ENCODE measurements around the gene OPN4. TPM values are rescaled to one million over a fixed set of nuclear protein-coding genes. Genes with fewer than 3 reads are reported as not detected.

The OPN4 gene
- total RNA-seq, 1 donor, result not detected

DNA sequence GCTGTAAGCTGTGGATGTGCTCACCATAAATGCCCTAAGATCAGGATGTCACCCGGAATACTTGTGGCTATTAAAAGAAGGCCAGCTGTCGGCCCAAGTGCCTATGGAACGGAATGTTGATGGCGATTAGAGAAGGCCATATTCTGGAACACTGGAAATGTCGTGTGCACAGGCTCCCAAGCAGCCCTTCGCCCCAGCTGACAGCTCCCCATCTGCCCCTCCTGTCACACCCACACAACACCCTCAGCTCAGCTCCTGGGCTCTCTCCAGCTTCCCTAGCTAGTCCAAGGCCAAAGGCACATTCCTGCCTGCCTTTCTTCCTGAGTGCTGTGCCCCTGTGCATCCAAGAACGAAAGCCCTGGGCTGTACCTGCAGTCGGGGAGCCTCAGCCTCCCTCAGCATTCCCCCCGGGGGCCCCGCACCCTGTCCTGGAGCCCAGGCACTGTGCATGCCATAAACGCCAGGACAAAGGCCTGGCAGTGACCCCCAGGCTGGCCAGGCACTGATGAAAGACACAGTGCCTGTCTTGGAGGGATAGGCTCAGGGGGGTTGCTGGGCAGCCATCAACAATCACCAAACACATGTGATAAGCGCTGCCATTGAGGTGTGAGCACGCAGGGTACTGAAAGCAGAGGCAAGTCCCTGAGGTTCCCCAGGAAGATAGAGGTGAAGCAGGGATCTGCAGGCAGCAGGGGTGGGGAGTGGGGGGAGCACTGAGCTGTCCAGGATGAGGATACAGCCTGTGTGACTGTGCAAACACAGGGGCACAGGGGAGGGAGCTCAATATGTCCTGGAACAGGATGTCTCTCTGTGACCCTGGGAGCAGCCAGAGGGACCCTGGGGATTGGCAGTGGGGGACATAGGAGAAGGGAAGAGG, 10.2 kb downstream of the OPN4 start:
- Histone ChIP-seq H3K27me3 (ENCODE audit: insufficient read depth, low read length) (no peaks in the 10 kb centered on the region), H3K4me3 (ENCODE audit: low read length) (no peak overlapping the region), H3K4me1 (ENCODE audit: insufficient read depth, low read length) (no peaks in the 10 kb centered on the region), H3K9me3 (ENCODE audit: low read depth, low read length) (no peaks in the 10 kb centered on the region)

DNA sequence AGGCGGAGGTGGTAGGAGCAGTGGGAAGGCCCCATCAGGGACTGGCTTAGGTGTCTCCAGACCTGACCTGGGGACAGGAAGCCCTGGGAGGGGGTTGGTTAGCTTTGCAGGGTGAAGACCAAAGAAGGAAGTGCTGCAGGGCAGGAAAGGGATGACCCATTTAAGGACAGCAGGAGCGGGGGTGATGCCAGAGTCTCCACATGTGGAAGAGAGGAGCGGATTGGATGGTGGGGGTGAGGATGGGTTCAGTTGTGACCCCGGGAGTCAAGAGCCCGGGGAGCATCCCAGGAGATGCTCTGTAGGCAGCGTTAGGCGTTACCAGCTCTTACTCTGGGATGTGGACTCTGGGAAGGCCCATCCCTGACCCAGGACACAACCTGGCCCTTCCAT, 10.9 kb downstream of the OPN4 start:
- H3K9me3 ChIP-seq (ENCODE audit: low read depth, low read length), result no peaks in the 10 kb centered on the region
- H3K4me3 ChIP-seq (ENCODE audit: low read length), result no peak overlapping the region
- no peaks in the 10 kb centered on the region for H3K4me1 ChIP-seq (ENCODE audit: insufficient read depth, low read length)
- H3K27me3 ChIP-seq (ENCODE audit: insufficient read depth, low read length), result no peaks in the 10 kb centered on the region

- Histone ChIP-seq H3K4me3 (ENCODE audit: low read length) (no peak overlapping the region), H3K9me3 (ENCODE audit: low read depth, low read length) (no peaks in the 10 kb centered on the region), H3K27me3 (ENCODE audit: insufficient read depth, low read length) (no peaks in the 10 kb centered on the region), H3K4me1 (ENCODE audit: insufficient read depth, low read length) (no peaks in the 10 kb centered on the region)
Measured at GRCh38 chr10:86665868-86666267, 11.5 kb downstream of the OPN4 start.

- no peaks in the 10 kb centered on the region for H3K9me3 ChIP-seq (ENCODE audit: low read depth, low read length)
- no peak overlapping the region for H3K4me3 ChIP-seq (ENCODE audit: low read length)
- H3K27me3 ChIP-seq (ENCODE audit: insufficient read depth, low read length), result no peaks in the 10 kb centered on the region
- no peaks in the 10 kb centered on the region for H3K4me1 ChIP-seq (ENCODE audit: insufficient read depth, low read length)
Measured at GRCh38 chr10:86666538-86666937, 12.2 kb downstream of the OPN4 start.

- Histone ChIP-seq H3K27me3 (ENCODE audit: insufficient read depth, low read length) (no peaks in the 10 kb centered on the region), H3K4me1 (ENCODE audit: insufficient read depth, low read length) (no peaks in the 10 kb centered on the region), H3K4me3 (ENCODE audit: low read length) (no peak overlapping the region), H3K9me3 (ENCODE audit: low read depth, low read length) (no peaks in the 10 kb centered on the region)
Measured at GRCh38 chr10:86667421-86668181, 13.3 kb downstream of the OPN4 start.

DNA sequence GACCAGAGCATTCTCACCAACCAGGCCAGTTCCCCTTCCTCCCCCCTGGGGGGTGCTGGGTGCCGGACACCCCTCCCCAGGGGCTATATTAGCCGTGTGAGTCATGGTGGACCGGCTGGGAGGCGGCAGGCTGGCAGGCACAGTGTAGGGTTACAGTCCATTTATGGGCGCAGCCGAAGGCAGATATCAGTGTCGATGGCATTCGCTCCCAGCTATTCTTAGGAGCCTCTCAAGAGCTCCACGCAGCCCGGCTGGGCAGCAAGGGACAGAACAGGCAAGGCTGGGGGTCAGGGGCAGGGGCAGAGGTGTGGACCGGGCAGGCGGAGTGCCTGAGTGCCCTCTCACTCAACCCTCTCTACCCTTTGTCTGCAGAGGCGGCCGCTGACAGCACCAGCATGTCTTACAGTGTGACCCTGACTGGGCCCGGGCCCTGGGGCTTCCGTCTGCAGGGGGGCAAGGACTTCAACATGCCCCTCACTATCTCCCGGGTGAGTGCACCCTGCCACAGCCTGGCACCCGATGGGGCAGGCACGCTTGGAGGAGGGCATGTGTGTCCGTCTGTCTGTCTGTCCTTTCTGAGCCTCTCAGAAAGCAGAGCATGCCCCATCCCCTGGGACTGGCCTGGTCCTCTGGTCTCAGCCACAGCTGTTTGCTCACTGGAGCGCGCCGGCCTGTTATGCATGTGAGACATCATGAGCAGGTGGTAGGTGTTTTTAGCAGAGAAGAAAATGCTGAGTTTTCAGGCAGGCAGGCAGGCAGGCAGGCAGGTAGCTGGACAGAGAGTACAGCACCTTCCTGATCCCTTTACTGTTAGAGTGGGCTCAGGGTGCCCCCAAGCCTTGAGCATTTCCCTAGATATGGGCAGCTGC, 14.2 kb downstream of the OPN4 start, which contains the start of gene LDB3:
Gene LDB3, plus strand, starts transcription at position 215 of the 869 bp plus-strand sequence. Its CDS starts 181 bp downstream, at position 396.
- no peaks in the 10 kb centered on the region for H3K27me3 ChIP-seq (ENCODE audit: insufficient read depth, low read length)
- no peak within 1 kb of the TSS for H3K4me3 ChIP-seq (ENCODE audit: low read length)
- no peaks in the 10 kb centered on the region for H3K9me3 ChIP-seq (ENCODE audit: low read depth, low read length)

GRCh38 chr10:86670290-86670811, 16.0 kb downstream of the OPN4 start:
- no peaks in the 10 kb centered on the region for H3K9me3 ChIP-seq (ENCODE audit: low read depth, low read length)
- no peak overlapping the region for H3K4me3 ChIP-seq (ENCODE audit: low read length)
- H3K27me3 ChIP-seq (ENCODE audit: insufficient read depth, low read length), result no peaks in the 10 kb centered on the region
- H3K4me1 ChIP-seq (ENCODE audit: insufficient read depth, low read length), result no peaks in the 10 kb centered on the region

More for the DNA sequence above, 14.2 kb downstream of the OPN4 start, which contains the start of gene LDB3:
- H3K4me1 ChIP-seq (ENCODE audit: insufficient read depth, low read length), result no peaks in the 10 kb centered on the region

- Histone ChIP-seq H3K4me3 (ENCODE audit: low read length) (no peak overlapping the region), H3K27me3 (ENCODE audit: insufficient read depth, low read length) (no peaks in the 10 kb centered on the region), H3K9me3 (ENCODE audit: low read depth, low read length) (no peaks in the 10 kb centered on the region), H3K4me1 (ENCODE audit: insufficient read depth, low read length) (no peaks in the 10 kb centered on the region)
Measured at GRCh38 chr10:86670876-86671275, 16.5 kb downstream of the OPN4 start.

DNA sequence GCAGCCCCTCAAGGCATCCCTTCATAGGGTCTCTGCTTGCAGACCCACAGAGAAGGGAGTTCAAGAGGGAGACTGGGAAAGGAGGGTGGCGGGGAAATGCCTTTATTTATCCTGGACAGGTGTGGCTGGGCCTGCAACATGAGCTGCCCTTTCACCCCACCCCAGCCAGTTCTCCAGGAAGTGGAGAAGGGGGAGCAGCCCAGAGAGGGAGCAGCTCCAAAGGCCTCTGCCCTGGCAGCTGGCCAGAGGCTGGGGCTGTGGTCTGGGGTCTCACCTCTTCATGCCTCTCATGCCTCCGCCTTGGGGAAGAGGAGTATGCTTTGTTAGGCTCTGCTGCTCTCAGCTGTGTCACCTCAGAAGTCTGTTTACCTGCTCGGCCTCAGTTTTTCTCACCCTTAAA, 17.1 kb downstream of the OPN4 start:
- H3K9me3 ChIP-seq (ENCODE audit: low read depth, low read length), result no peaks in the 10 kb centered on the region

DNA sequence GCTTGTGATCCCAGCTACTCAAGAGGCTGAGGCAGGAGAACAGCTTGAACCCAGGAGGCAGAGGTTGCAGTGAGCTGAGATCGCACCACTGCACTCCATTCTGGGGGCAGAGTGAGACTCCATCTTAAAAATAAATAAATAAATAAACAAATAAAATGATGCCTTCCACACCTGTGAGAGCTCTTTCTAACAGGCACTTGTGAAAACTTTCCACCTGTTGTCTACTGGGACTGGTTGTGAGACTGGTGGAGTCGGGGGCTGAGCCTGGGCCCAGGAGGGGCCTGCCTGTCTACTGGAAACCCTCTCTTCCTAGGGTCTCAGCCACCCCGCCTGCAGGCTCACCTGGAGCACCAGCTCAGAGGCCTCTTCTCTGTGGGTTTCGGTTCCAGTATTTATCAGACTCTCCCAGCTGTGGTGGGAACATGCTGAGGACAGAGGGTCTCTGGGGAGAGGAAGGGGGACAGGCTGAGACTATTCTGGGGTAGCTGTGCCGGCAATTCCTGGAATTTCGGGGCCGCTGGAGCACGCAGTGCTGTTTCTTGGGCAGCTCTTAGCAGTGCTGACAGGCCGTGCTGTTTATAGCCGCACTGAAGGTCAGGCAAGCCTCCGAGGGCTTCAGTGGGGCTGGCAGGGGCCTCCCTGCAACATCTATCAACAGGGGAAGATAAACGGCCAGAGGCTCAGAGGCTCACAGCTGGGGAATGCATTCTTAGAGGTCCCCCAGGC, 17.8 kb downstream of the OPN4 start:
- no peaks in the 10 kb centered on the region for H3K27me3 ChIP-seq (ENCODE audit: insufficient read depth, low read length)
- H3K4me1 ChIP-seq (ENCODE audit: insufficient read depth, low read length), result no peaks in the 10 kb centered on the region
- no peak overlapping the region for H3K4me3 ChIP-seq (ENCODE audit: low read length)
- H3K9me3 ChIP-seq (ENCODE audit: low read depth, low read length), result no peaks in the 10 kb centered on the region

More for the DNA sequence above, 17.1 kb downstream of the OPN4 start:
- H3K4me1 ChIP-seq (ENCODE audit: insufficient read depth, low read length), result no peaks in the 10 kb centered on the region
- H3K27me3 ChIP-seq (ENCODE audit: insufficient read depth, low read length), result no peaks in the 10 kb centered on the region
- no peak overlapping the region for H3K4me3 ChIP-seq (ENCODE audit: low read length)

DNA sequence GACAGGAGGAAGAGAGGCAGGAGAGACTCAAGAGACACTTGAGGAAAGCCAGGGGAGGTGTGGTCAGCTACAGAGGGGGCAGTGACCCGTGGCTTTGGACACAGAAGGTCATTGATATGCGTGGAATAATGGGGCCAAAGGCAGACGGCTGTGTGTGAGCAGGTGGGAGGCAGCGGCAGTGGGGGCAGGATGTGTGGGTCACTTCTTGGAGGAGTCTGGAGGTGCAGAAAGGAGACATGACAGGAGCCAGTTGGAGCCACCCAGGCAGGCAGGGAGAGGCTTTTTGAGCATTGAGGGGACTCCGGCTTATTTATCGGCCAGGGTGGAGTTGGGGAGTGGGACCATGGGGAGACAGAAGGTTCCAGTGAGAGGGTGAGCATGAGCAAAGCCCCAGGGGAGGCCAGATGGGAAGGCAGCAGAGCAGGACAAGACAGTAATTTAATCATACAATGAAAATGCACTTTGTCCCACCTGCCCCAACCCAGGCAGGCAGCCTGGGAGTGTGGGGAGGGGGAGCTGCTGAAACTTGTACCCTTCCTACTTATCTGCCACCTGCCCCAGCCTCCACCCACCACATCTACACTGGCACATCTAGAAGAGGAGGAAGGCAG, 19.0 kb downstream of the OPN4 start:
- no peaks in the 10 kb centered on the region for H3K9me3 ChIP-seq (ENCODE audit: low read depth, low read length)
- H3K4me3 ChIP-seq (ENCODE audit: low read length), result no peak overlapping the region
- no peaks in the 10 kb centered on the region for H3K27me3 ChIP-seq (ENCODE audit: insufficient read depth, low read length)
- H3K4me1 ChIP-seq (ENCODE audit: insufficient read depth, low read length), result no peaks in the 10 kb centered on the region

GRCh38 chr10:86673827-86674581, 19.7 kb downstream of the OPN4 start:
- H3K4me1 ChIP-seq (ENCODE audit: insufficient read depth, low read length), result no peaks in the 10 kb centered on the region
- H3K27me3 ChIP-seq (ENCODE audit: insufficient read depth, low read length), result no peaks in the 10 kb centered on the region
- no peaks in the 10 kb centered on the region for H3K9me3 ChIP-seq (ENCODE audit: low read depth, low read length)
- no peak overlapping the region for H3K4me3 ChIP-seq (ENCODE audit: low read length)

GRCh38 chr10:86674912-86675311, 20.6 kb downstream of the OPN4 start:
- Histone ChIP-seq H3K4me3 (ENCODE audit: low read length) (no peak overlapping the region), H3K27me3 (ENCODE audit: insufficient read depth, low read length) (no peaks in the 10 kb centered on the region), H3K4me1 (ENCODE audit: insufficient read depth, low read length) (no peaks in the 10 kb centered on the region), H3K9me3 (ENCODE audit: low read depth, low read length) (no peaks in the 10 kb centered on the region)

Measured in mononuclear cell (primary cell).